CD14-positive monocyte (primary cell): Measurements from ENCODE around the gene CKS2. TPM values are rescaled to one million over a fixed set of nuclear protein-coding genes. Genes with fewer than 3 reads are reported as not detected.

ENCODE experiments used
- DNase-seq, 3 donors: peaks; one replicate each; pipeline ENCODE4 v3.0.0-alpha.2; 2011 to 2022
- H2AFZ ChIP-seq: 2 replicates; pipeline ENCODE4 v1.6.0; 2012; ENCODE audit warnings: mild to moderate bottlenecking, low read depth, low read length, inconsistent platforms; ENCODE audit not compliant: insufficient read depth, poor library complexity, severe bottlenecking
- H3K27ac ChIP-seq, 2 donors: 1 replicate in 1 of 2; 2 replicates in 1 of 2; pipeline ENCODE4 v1.5.1; 2012 to 2013; ENCODE audit warnings: low read length in 2 of 2, control low read depth in 1 of 2, inconsistent platforms in 1 of 2, low read depth in 1 of 2, mild to moderate bottlenecking in 1 of 2
- H3K27me3 ChIP-seq, 2 donors: one replicate each; pipeline versions ENCODE4 v1.6.0 to v1.6.1; 2011 to 2013; ENCODE audit warnings: low read length in 2 of 2; ENCODE audit not compliant: control insufficient read depth in 2 of 2, insufficient read depth in 2 of 2
- H3K36me3 ChIP-seq, 2 donors: replicated peaks in 1 of 2; 1 replicate in 1 of 2; 2 replicates in 1 of 2; pipeline versions ENCODE4 v1.5.1 to v1.6.1; 2012 to 2013; ENCODE audit warnings: low read length in 2 of 2, control low read depth in 1 of 2, inconsistent platforms in 1 of 2, mild to moderate bottlenecking in 1 of 2; ENCODE audit not compliant: insufficient read depth in 2 of 2, control insufficient read depth in 1 of 2
- H3K4me1 ChIP-seq, 2 donors: 1 replicate in 1 of 2; 2 replicates in 1 of 2; pipeline versions ENCODE4 v1.5.1 to v1.6.1; 2012 to 2013; ENCODE audit warnings: low read length in 2 of 2, control low read depth in 1 of 2, inconsistent platforms in 1 of 2, mild to moderate bottlenecking in 1 of 2, moderate library complexity in 1 of 2; ENCODE audit not compliant: insufficient read depth in 2 of 2, control insufficient read depth in 1 of 2
- H3K4me2 ChIP-seq: replicated peaks from 2 replicates; pipeline ENCODE3; 2012; ENCODE audit warnings: low read length, moderate library complexity, mild to moderate bottlenecking; ENCODE audit not compliant: poor library complexity, severe bottlenecking; ENCODE audit errors: extremely low read depth
- H3K4me3 ChIP-seq, 3 experiments: fragments of 200-600 bp in 1 of 3; sonication (generic) in 1 of 3; replicated peaks in 1 of 3; 1 replicate in 2 of 3; 2 replicates in 1 of 3; pipeline ENCODE4 v1.5.1; 2011 to 2013; ENCODE audit warnings: low read length in 3 of 3, mild to moderate bottlenecking in 3 of 3, control low read depth in 2 of 3, low read depth in 2 of 3, inconsistent platforms in 1 of 3, moderate library complexity in 1 of 3
- H3K79me2 ChIP-seq: 2 replicates; pipeline ENCODE4 v1.6.0; 2012; ENCODE audit warnings: mild to moderate bottlenecking, control low read depth, inconsistent platforms, low read length, moderate library complexity; ENCODE audit not compliant: insufficient read depth
- H3K9ac ChIP-seq: 2 replicates; pipeline ENCODE4 v1.6.0; 2017; ENCODE audit warnings: low read length, mild to moderate bottlenecking; ENCODE audit not compliant: insufficient read depth, poor library complexity, severe bottlenecking
- H3K9me3 ChIP-seq, 2 donors: replicated peaks in 1 of 2; 1 replicate in 1 of 2; 2 replicates in 1 of 2; pipeline versions ENCODE4 v1.5.1 to v1.6.1; 2012 to 2013; ENCODE audit warnings: low read length in 2 of 2, control low read depth in 1 of 2; ENCODE audit not compliant: control insufficient read depth in 1 of 2, insufficient read depth in 1 of 2
- H4K20me1 ChIP-seq: 2 replicates; pipeline ENCODE4 v1.6.0; 2012; ENCODE audit warnings: mild to moderate bottlenecking, low read length, control low read depth, moderate library complexity; ENCODE audit not compliant: insufficient read depth
- H3K27ac Mint-ChIP-seq, 7 donors: one replicate each; pipeline ENCODE4 v1.8.0; 2020; ENCODE audit warnings: mild to moderate bottlenecking in 7 of 7, mixed read lengths in 7 of 7, moderate library complexity in 6 of 7, inconsistent platforms in 2 of 7
- H3K27me3 Mint-ChIP-seq, 3 donors: one replicate each; pipeline ENCODE4 v1.8.0; 2021 to 2022; ENCODE audit warnings: low read depth in 3 of 3, mild to moderate bottlenecking in 3 of 3, mixed read lengths in 3 of 3, moderate library complexity in 3 of 3, inconsistent platforms in 1 of 3
- H3K36me3 Mint-ChIP-seq, 2 donors: one replicate each; pipeline ENCODE4 v1.8.0; 2020; ENCODE audit warnings: mixed read lengths in 2 of 2, inconsistent platforms in 1 of 2, mild to moderate bottlenecking in 1 of 2
- H3K4me1 Mint-ChIP-seq: one replicate; pipeline ENCODE4 v1.8.0; 2020; ENCODE audit warnings: mild to moderate bottlenecking, mixed read lengths
- H3K4me3 Mint-ChIP-seq, 2 donors: one replicate each; pipeline ENCODE4 v1.8.0; 2020; ENCODE audit warnings: mild to moderate bottlenecking in 2 of 2, mixed read lengths in 2 of 2, moderate library complexity in 1 of 2
- H3K9me3 Mint-ChIP-seq, 7 donors: one replicate each; pipeline ENCODE4 v1.8.0; 2020 to 2022; ENCODE audit warnings: mixed read lengths in 7 of 7, mild to moderate bottlenecking in 6 of 7, moderate library complexity in 6 of 7, inconsistent platforms in 2 of 7
- WGBS: methylation state at CpG from one replicate; pipeline ENCODE4 v1.1.5; 2013; ENCODE audit warnings: missing lambda C conversion rate; ENCODE audit not compliant: insufficient coverage; 5-methylcytosine and 5-hydroxymethylcytosine counted together
- intact Hi-C, 2 donors: fragments of 100-400 bp; cut with micrococcal nuclease; formaldehyde crosslinking; loops; one replicate each; pipeline versions ENCODE4 v1.15.0 to v1.15.1; 2023
- polyA plus RNA-seq, 3 donors: library from polyadenylated mRNA; depleted of rRNA in 1 of 3; unstranded in 2 of 3; stranded (reverse) in 1 of 3; fragments of 300-500 nt in 2 of 3; fragments of >200 nt in 1 of 3; fragmentation: Illumina TruSeq in 2 of 3; gene quantifications; 1 replicate in 2 of 3; 2 replicates in 1 of 3; pipeline ENCODE4 v1.2.3, GENCODE V29; 2012 to 2021
- TF ChIP-seq, protein P1 (sequence below): fragments of 200-600 bp; IDR thresholded peaks from one replicate; pipeline ENCODE4 v1.8.0; 2022; ENCODE audit warnings: antibody characterized with exemption, mild to moderate bottlenecking

Gene CKS2
- polyA plus RNA-seq, 3 donors, result 12.3 to 142 (median 14.5) TPM

DNA sequence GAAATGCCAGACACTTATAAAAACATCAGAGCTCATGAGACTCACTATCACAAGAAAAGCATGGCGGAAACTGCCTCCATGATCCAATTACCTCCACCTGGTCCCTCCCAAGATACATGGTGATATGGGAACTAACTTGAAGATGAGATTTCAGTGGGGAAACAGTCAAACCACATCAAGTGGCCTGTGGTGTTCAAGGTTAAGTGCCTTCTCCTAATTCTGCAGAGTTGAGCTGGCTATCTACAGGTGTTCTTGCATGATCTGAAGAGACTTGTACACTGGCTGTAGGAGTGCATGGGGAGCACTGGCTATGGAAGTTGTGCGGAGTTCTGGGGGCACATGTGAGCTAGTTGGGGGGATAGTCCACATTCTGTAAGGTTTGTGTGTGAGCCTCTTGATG, 34.0 kb upstream of the CKS2 start:
- Histone ChIP-seq H3K4me2 (no peak overlapping the region), H3K9ac (no peak overlapping the region), H3K27me3 (no peaks in the 10 kb centered on the region), H3K4me3 (no peak overlapping the region), H4K20me1 (no peaks in the 10 kb centered on the region), H3K4me1 (no peaks in the 10 kb centered on the region), H2AFZ (no peak overlapping the region), H3K79me2 (no peaks in the 10 kb centered on the region), H3K9me3 (peaks cover 22 to 38% of the 10 kb centered on the region in 2 donors), H3K27ac (no peak overlapping the region), H3K36me3 (no peaks in the 10 kb centered on the region)
- DNase-seq, result no peak
- peaks cover 4% of the 10 kb centered on the region for H3K4me1 Mint-ChIP-seq
- H3K27ac Mint-ChIP-seq, result no peak overlapping the region
- TF ChIP-seq, protein P1, sequence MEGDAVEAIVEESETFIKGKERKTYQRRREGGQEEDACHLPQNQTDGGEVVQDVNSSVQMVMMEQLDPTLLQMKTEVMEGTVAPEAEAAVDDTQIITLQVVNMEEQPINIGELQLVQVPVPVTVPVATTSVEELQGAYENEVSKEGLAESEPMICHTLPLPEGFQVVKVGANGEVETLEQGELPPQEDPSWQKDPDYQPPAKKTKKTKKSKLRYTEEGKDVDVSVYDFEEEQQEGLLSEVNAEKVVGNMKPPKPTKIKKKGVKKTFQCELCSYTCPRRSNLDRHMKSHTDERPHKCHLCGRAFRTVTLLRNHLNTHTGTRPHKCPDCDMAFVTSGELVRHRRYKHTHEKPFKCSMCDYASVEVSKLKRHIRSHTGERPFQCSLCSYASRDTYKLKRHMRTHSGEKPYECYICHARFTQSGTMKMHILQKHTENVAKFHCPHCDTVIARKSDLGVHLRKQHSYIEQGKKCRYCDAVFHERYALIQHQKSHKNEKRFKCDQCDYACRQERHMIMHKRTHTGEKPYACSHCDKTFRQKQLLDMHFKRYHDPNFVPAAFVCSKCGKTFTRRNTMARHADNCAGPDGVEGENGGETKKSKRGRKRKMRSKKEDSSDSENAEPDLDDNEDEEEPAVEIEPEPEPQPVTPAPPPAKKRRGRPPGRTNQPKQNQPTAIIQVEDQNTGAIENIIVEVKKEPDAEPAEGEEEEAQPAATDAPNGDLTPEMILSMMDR, result no peak
- H3K9me3 Mint-ChIP-seq, result peaks cover 19 to 43% (median 40%) of the 10 kb centered on the region in 7 donors
- intact Hi-C loops, result loop anchor here (5.0 kb wide), 2 partner anchors 680 to 685 kb away; no protein-coding TSS in a partner anchor
- no peak overlapping the region for H3K4me3 Mint-ChIP-seq
- no peaks in the 10 kb centered on the region for H3K36me3 Mint-ChIP-seq
- WGBS, result 75% methylated on average over 1 of the region's 2 CpGs
- H3K27me3 Mint-ChIP-seq, result peaks cover 2 to 4% (median 2%) of the 10 kb centered on the region in 3 donors

- H3K4me3 ChIP-seq, result no peak overlapping the region
- H3K79me2 ChIP-seq, result no peaks in the 10 kb centered on the region
- no peak for DNase-seq
- H3K4me3 Mint-ChIP-seq, result no peak overlapping the region
- no peaks in the 10 kb centered on the region for H4K20me1 ChIP-seq
- no peak overlapping the region for H2AFZ ChIP-seq
- TF ChIP-seq, protein P1, result no peak
- H3K9ac ChIP-seq, result no peak overlapping the region
- intact Hi-C loops, result loop anchor here (5.0 kb wide), 2 partner anchors 680 to 685 kb away; no protein-coding TSS in a partner anchor
- peaks cover 2 to 4% (median 2%) of the 10 kb centered on the region in 3 donors for H3K27me3 Mint-ChIP-seq
- H3K36me3 ChIP-seq, result no peaks in the 10 kb centered on the region
- no peak overlapping the region for H3K4me2 ChIP-seq
- no peak overlapping the region for H3K27ac Mint-ChIP-seq
- peaks cover 22 to 35% of the 10 kb centered on the region in 2 donors for H3K9me3 ChIP-seq
- H3K9me3 Mint-ChIP-seq, result peaks cover 19 to 41% (median 37%) of the 10 kb centered on the region in 7 donors
- no peak overlapping the region for H3K27ac ChIP-seq
- H3K36me3 Mint-ChIP-seq, result no peaks in the 10 kb centered on the region
- peaks cover 6% of the 10 kb centered on the region for H3K4me1 Mint-ChIP-seq
- H3K4me1 ChIP-seq, result no peaks in the 10 kb centered on the region
- H3K27me3 ChIP-seq, result no peaks in the 10 kb centered on the region
Observed at GRCh38 chr9:89277454-89277853, 33.5 kb upstream of the CKS2 start.
